Gastroesophageal sphincter (tissue), 3 donors: Measurements from ENCODE around the gene PARL.

ENCODE experiments used
- EP300 ChIP-seq: sonication (generic); formaldehyde crosslinking; IDR thresholded peaks from one replicate; pipeline ENCODE4 v1.6.1; 2017; ENCODE audit warnings: antibody characterized with exemption, mild to moderate bottlenecking
- POLR2A ChIP-seq, 2 donors: fragments of 450-650 bp; IDR thresholded peaks; one replicate each; pipeline ENCODE4 v1.6.1; 2017; ENCODE audit warnings: antibody characterized with exemption in 2 of 2, mild to moderate bottlenecking in 2 of 2, moderate library complexity in 1 of 2
- POLR2AphosphoS5 ChIP-seq: sonication (generic); formaldehyde crosslinking; IDR thresholded peaks from one replicate; pipeline ENCODE4 v1.6.1; 2017; ENCODE audit warnings: antibody characterized with exemption
- TF ChIP-seq, protein P1 (sequence below), 4 experiments: fragments of 200-600 bp in 2 of 4; fragments of 450-650 bp in 2 of 4; sonication (generic) in 1 of 4; IDR thresholded peaks; one replicate each; pipeline ENCODE4 v1.5.1; 2017 to 2019; ENCODE audit warnings: antibody characterized with exemption in 4 of 4, mild to moderate bottlenecking in 2 of 4, moderate library complexity in 2 of 4

- TF ChIP-seq, protein P1, sequence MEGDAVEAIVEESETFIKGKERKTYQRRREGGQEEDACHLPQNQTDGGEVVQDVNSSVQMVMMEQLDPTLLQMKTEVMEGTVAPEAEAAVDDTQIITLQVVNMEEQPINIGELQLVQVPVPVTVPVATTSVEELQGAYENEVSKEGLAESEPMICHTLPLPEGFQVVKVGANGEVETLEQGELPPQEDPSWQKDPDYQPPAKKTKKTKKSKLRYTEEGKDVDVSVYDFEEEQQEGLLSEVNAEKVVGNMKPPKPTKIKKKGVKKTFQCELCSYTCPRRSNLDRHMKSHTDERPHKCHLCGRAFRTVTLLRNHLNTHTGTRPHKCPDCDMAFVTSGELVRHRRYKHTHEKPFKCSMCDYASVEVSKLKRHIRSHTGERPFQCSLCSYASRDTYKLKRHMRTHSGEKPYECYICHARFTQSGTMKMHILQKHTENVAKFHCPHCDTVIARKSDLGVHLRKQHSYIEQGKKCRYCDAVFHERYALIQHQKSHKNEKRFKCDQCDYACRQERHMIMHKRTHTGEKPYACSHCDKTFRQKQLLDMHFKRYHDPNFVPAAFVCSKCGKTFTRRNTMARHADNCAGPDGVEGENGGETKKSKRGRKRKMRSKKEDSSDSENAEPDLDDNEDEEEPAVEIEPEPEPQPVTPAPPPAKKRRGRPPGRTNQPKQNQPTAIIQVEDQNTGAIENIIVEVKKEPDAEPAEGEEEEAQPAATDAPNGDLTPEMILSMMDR (IDR thresholded peaks at IDR 0.05), result no peak
- TF ChIP-seq POLR2A (IDR thresholded peaks at IDR 0.05) (no peak), EP300 (no peak), POLR2AphosphoS5 (no peak)
Measured at GRCh38 chr3:183816681-183817510, 67.8 kb downstream of the PARL start.
